ENCODE results near the gene OR6K3. TPM values are rescaled to one million over a fixed set of nuclear protein-coding genes. Genes with fewer than 3 reads are reported as not detected.

OR6K3 gene, protein sequence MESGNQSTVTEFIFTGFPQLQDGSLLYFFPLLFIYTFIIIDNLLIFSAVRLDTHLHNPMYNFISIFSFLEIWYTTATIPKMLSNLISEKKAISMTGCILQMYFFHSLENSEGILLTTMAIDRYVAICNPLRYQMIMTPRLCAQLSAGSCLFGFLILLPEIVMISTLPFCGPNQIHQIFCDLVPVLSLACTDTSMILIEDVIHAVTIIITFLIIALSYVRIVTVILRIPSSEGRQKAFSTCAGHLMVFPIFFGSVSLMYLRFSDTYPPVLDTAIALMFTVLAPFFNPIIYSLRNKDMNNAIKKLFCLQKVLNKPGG
- under 1 TPM in 3 of 8 experiments, not detected in 5; 0.32 to 0.81 (median 0.54) TPM for total RNA-seq

GRCh38 chr1:158720620-158721019, at the start of gene OR6K3:
Gene OR6K3, minus strand, starts transcription at chr1:158720720. Its CDS starts 2,605 bp downstream, at chr1:158718115.
- no peak for ATAC-seq (replicated peaks in 6 of 8)
- in situ Hi-C loops (cut with MboI; ENCODE audit: low pct_unique_long_range_greater_than_20kb in 2 of 9, low sequenced_read_pairs in 9 of 9, unreplicated experiment in 9 of 9) = no loop called here
- Histone ChIP-seq H3K4me3 (no peak within 1 kb of the TSS), H3K4me1 (replicated peaks in 1 of 2) (no peaks in the 10 kb centered on the region), H3K27ac (no peak within 1 kb of the TSS)
- WGBS, 10 experiments = 0 to 100% (median 52%) methylated on average over 1 to 2 of the region's 2 CpGs

DNA sequence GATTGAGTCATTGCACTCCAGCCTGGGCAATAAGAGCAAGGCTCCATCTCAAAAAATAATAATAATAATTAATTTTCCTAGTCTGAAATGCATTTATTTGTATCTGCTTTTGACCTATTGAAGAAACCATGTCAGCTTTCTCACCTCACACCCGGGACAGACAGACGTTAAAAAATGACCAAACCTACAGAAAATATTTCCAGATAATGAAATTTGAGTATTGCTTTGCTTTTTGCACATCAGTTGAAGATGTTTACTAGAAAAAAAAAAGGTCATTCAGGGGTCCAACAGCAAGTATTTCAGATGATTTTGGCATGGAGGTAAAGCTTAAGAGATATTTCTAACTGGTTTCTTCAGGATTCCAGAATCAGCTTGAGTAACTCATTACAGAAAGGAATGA, 33.9 kb upstream of the OR6K3 start, which contains the start of gene OR6K6:
TSS of gene OR6K6 (plus strand) at position 301 of the 400 bp plus-strand sequence. CDS start 168 bp downstream, outside the sequence.
- Histone ChIP-seq H3K27ac (no peak within 1 kb of the TSS), H3K4me1 (replicated peaks in 1 of 2) (no peaks in the 10 kb centered on the region), H3K4me3 (no peak within 1 kb of the TSS)
- ATAC-seq (replicated peaks in 6 of 8) = no peak
- in situ Hi-C loops (cut with MboI; ENCODE audit: low pct_unique_long_range_greater_than_20kb in 2 of 9, low sequenced_read_pairs in 9 of 9, unreplicated experiment in 9 of 9) = no loop called here
- WGBS, 10 experiments = 0 to 96% (median 63%) methylated on average over 2 of the region's 2 CpGs; no CpG with 5 or more reads in 1 of the 10 experiments

- H3K4me1 ChIP-seq (replicated peaks in 1 of 2) = no peaks in the 10 kb centered on the region
- H3K4me3 ChIP-seq = no peak overlapping the region
- ATAC-seq (replicated peaks in 6 of 8) = no peak
- in situ Hi-C loops (cut with MboI; ENCODE audit: low pct_unique_long_range_greater_than_20kb in 2 of 9, low sequenced_read_pairs in 9 of 9, unreplicated experiment in 9 of 9) = no loop called here
- WGBS, 10 experiments = 13 to 100% (median 70%) methylated on average over 1 to 7 of the region's 9 CpGs; no CpG with 5 or more reads in 1 of the 10 experiments
- H3K27ac ChIP-seq = no peak overlapping the region
Observed at GRCh38 chr1:158752155-158752712, 31.7 kb upstream of the OR6K3 start.

- H3K27ac ChIP-seq = no peak overlapping the region
- H3K4me3 ChIP-seq = no peak overlapping the region
- ATAC-seq (replicated peaks in 6 of 8) = no peak
- in situ Hi-C loops (cut with MboI; ENCODE audit: low pct_unique_long_range_greater_than_20kb in 2 of 9, low sequenced_read_pairs in 9 of 9, unreplicated experiment in 9 of 9) = no loop called here
- H3K4me1 ChIP-seq (replicated peaks in 1 of 2) = no peaks in the 10 kb centered on the region
Observed at GRCh38 chr1:158735848-158736247, 15.3 kb upstream of the OR6K3 start.

GRCh38 chr1:158732524-158732923, 12.0 kb upstream of the OR6K3 start:
- no peak for ATAC-seq (replicated peaks in 6 of 8)
- Histone ChIP-seq H3K27ac (no peak overlapping the region), H3K4me3 (no peak overlapping the region), H3K4me1 (replicated peaks in 1 of 2) (no peaks in the 10 kb centered on the region)
- 0 to 100% (median 73%) methylated on average over 1 to 2 of the region's 2 CpGs for WGBS, 10 experiments
- in situ Hi-C loops (cut with MboI; ENCODE audit: low pct_unique_long_range_greater_than_20kb in 2 of 9, low sequenced_read_pairs in 9 of 9, unreplicated experiment in 9 of 9) = no loop called here

DNA sequence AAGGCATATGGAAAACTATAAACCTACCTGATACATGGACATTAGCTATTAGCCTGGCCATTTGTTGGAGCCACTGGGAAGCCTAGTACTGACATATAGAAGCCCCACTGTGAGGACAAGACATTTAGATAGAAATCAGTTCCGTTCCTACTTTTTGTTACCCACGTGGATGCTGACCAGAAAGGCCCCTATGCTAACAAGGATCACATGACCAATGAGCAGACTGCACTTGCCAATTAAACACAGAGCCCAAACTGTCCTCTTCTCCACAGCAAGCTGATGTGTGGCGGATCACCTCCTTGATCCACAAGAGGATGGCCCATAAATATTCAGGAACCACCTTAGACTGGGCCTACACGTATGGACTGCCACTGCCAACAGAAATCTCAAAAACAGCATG, 11.2 kb upstream of the OR6K3 start:
- Histone ChIP-seq H3K4me1 (replicated peaks in 1 of 2) (no peaks in the 10 kb centered on the region), H3K4me3 (no peak overlapping the region), H3K27ac (no peak overlapping the region)
- in situ Hi-C loops (cut with MboI; ENCODE audit: low pct_unique_long_range_greater_than_20kb in 2 of 9, low sequenced_read_pairs in 9 of 9, unreplicated experiment in 9 of 9) = no loop called here
- ATAC-seq (replicated peaks in 6 of 8) = no peak
- 0 to 83% (median 67%) methylated on average over 3 to 4 of the region's 4 CpGs; no CpG with 5 or more reads in 3 of the 10 experiments for WGBS, 10 experiments

- ATAC-seq (replicated peaks in 6 of 8) = no peak
- no peak overlapping the region for H3K4me3 ChIP-seq
- in situ Hi-C loops (cut with MboI; ENCODE audit: low pct_unique_long_range_greater_than_20kb in 2 of 9, low sequenced_read_pairs in 9 of 9, unreplicated experiment in 9 of 9) = no loop called here
- WGBS, 10 experiments = 11 to 72% (median 60%) methylated on average over 3 to 4 of the region's 4 CpGs; no CpG with 5 or more reads in 2 of the 10 experiments
- H3K4me1 ChIP-seq (replicated peaks in 1 of 2) = no peaks in the 10 kb centered on the region
- no peak overlapping the region for H3K27ac ChIP-seq
Observed at GRCh38 chr1:158730453-158730852, 9.9 kb upstream of the OR6K3 start.

DNA sequence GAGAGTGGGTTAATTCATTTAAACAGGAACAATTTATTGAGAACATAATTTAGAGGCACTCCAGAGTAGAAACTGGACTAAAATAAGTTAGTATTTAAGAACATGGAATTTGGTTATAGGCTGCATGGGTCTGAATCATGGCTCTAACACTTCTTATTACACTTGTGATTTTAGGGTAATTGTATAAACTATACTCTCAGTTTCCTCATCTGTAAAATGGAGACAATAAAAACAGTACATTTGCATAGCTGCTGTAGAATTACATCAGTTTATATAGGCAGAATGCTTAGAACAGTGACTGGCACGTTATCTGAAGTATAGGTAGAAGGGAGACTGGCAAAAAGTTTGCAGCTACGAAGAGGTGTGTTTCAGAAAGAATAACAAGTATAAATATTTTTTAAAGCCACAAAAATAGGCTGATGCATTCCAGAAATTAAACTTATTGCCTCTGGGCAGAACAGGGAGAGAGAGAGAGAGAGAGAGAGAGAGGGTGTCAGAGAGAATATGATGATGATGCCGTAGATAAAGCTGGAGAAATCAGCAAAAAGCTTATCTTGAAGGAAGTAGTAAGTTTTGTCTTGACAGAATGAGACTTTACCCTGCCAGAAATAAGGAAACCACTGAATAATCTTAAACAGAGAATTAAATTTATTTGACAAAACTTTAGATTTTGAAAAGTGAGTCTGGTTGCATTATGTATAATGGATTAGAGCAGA, 8.1 kb upstream of the OR6K3 start:
- H3K4me3 ChIP-seq = no peak overlapping the region
- no peak for ATAC-seq (replicated peaks in 6 of 8)
- 0 to 94% (median 74%) methylated on average over 1 to 3 of the region's 3 CpGs; no CpG with 5 or more reads in 1 of the 10 experiments for whole genome bisulfite sequencing, 10 experiments
- no peaks in the 10 kb centered on the region for H3K4me1 ChIP-seq (replicated peaks in 1 of 2)
- H3K27ac ChIP-seq = no peak overlapping the region
- in situ Hi-C loops (cut with MboI; ENCODE audit: low pct_unique_long_range_greater_than_20kb in 2 of 9, low sequenced_read_pairs in 9 of 9, unreplicated experiment in 9 of 9) = no loop called here

- Histone ChIP-seq H3K4me1 (replicated peaks in 1 of 2) (no peaks in the 10 kb centered on the region), H3K27ac (no peak overlapping the region), H3K4me3 (no peak overlapping the region)
- WGBS, 10 experiments = 0 to 92% (median 86%) methylated on average over 1 to 5 of the region's 5 CpGs; no CpG with 5 or more reads in 1 of the 10 experiments
- in situ Hi-C loops (cut with MboI; ENCODE audit: low pct_unique_long_range_greater_than_20kb in 2 of 9, low sequenced_read_pairs in 9 of 9, unreplicated experiment in 9 of 9) = no loop called here
- ATAC-seq (replicated peaks in 6 of 8) = no peak
Observed at GRCh38 chr1:158724442-158724841, 3.9 kb upstream of the OR6K3 start.

GRCh38 chr1:158719664-158720063, 856 bp downstream of the OR6K3 start:
- no peak overlapping the region for H3K4me3 ChIP-seq
- WGBS, 10 experiments = 10 to 89% (median 65%) methylated on average over 2 to 3 of the region's 3 CpGs; no CpG with 5 or more reads in 2 of the 10 experiments
- H3K27ac ChIP-seq = no peak overlapping the region
- in situ Hi-C loops (cut with MboI; ENCODE audit: low pct_unique_long_range_greater_than_20kb in 2 of 9, low sequenced_read_pairs in 9 of 9, unreplicated experiment in 9 of 9) = no loop called here
- no peaks in the 10 kb centered on the region for H3K4me1 ChIP-seq (replicated peaks in 1 of 2)
- ATAC-seq (replicated peaks in 6 of 8) = no peak

- H3K4me3 ChIP-seq = no peak overlapping the region
- H3K4me1 ChIP-seq (replicated peaks in 1 of 2) = no peaks in the 10 kb centered on the region
- no peak for ATAC-seq (replicated peaks in 6 of 8)
- in situ Hi-C loops (cut with MboI; ENCODE audit: low pct_unique_long_range_greater_than_20kb in 2 of 9, low sequenced_read_pairs in 9 of 9, unreplicated experiment in 9 of 9) = no loop called here
- no peak overlapping the region for H3K27ac ChIP-seq
- WGBS, 10 experiments = 0 to 86% (median 66%) methylated on average over 1 to 6 of the region's 6 CpGs
Observed at GRCh38 chr1:158717344-158717743, 3.2 kb downstream of the OR6K3 start.

- 14 to 100% (median 71%) methylated on average over 1 of the region's 1 CpG; no CpG with 5 or more reads in 3 of the 10 experiments for WGBS, 10 experiments
- ATAC-seq (replicated peaks in 6 of 8) = no peak
- Histone ChIP-seq H3K4me3 (no peak overlapping the region), H3K4me1 (replicated peaks in 1 of 2) (no peaks in the 10 kb centered on the region), H3K27ac (no peak overlapping the region)
- in situ Hi-C loops (cut with MboI; ENCODE audit: low pct_unique_long_range_greater_than_20kb in 2 of 9, low sequenced_read_pairs in 9 of 9, unreplicated experiment in 9 of 9) = no loop called here
Observed at GRCh38 chr1:158716335-158716734, 4.2 kb downstream of the OR6K3 start.

GRCh38 chr1:158714754-158715153, 5.8 kb downstream of the OR6K3 start:
- Histone ChIP-seq H3K4me1 (replicated peaks in 1 of 2) (no peaks in the 10 kb centered on the region), H3K27ac (no peak overlapping the region), H3K4me3 (no peak overlapping the region)
- in situ Hi-C loops (cut with MboI; ENCODE audit: low pct_unique_long_range_greater_than_20kb in 2 of 9, low sequenced_read_pairs in 9 of 9, unreplicated experiment in 9 of 9) = no loop called here
- no peak for ATAC-seq (replicated peaks in 6 of 8)
- WGBS, 10 experiments = 0 to 60% (median 15%) methylated on average over 1 of the region's 1 CpG; no CpG with 5 or more reads in 2 of the 10 experiments

All from motor neuron (in vitro differentiated cells).